A549 (cell line): Measurements from ENCODE around the gene RRM1. TPM values are rescaled to one million over a fixed set of nuclear protein-coding genes. Genes with fewer than 3 reads are reported as not detected.

Experiments
- ATAC-seq, 2 experiments: fragments of 200-7000 bp in 1 of 2; fragments of >200 bp in 1 of 2; cut with Nextera tagmentation in 1 of 2; cut with Tn5 transposase in 1 of 2; 3 replicates each; pipeline versions ENCODE4 v1.8.0 to v1.9.1; 2018 to 2020; ENCODE audit warnings: mild to moderate bottlenecking in 1 of 2, moderate library complexity in 1 of 2
- CTCF ChIA-PET: fragments of 300-600 bp; sonication (Branson Sonifier 250); formaldehyde crosslinking; extraction: SDS; loops from one replicate; lab custom pipeline; 2021; ENCODE audit warnings: antibody characterized with exemption, inconsistent platforms; lab: Yijun Ruan, JAX
- POLR2A ChIA-PET: fragments of 350-600 bp; formaldehyde crosslinking; extraction: SDS; loops from one replicate; lab custom pipeline; 2021; ENCODE audit warnings: antibody characterized with exemption, inconsistent platforms; lab: Yijun Ruan, JAX
- DNase-seq, 2 experiments: peaks; one replicate each; pipeline versions ENCODE4 v3.0.0 to v3.0.0-alpha.2; 2011 to 2016; ENCODE audit warnings: low read depth in 1 of 2, low spot score in 1 of 2
- FAIRE-seq: peaks from 2 replicates; lab custom pipeline; 2011; peaks lifted over from hg19 to GRCh38; lab: Jason Lieb, UNC
- H3K27ac ChIP-seq, 2 experiments: fragments of >200 bp; sonication (Bioruptor Twin); formaldehyde crosslinking; 3 replicates each; pipeline ENCODE4 v1.5.1; 2016 to 2017
- H3K4me1 ChIP-seq: fragments of >200 bp; sonication (Bioruptor Twin); formaldehyde crosslinking; 3 replicates; pipeline ENCODE4 v1.6.1; 2016
- H3K4me2 ChIP-seq: fragments of >200 bp; sonication (Bioruptor Twin); formaldehyde crosslinking; 3 replicates; pipeline ENCODE4 v1.6.1; 2016
- H3K4me3 ChIP-seq: fragments of >200 bp; sonication (Bioruptor Twin); formaldehyde crosslinking; 3 replicates; pipeline ENCODE4 v1.5.1; 2016
- H3K9me3 ChIP-seq: fragments of >200 bp; sonication (Bioruptor Twin); formaldehyde crosslinking; 3 replicates; pipeline ENCODE4 v1.6.1; 2016
- CBX2 ChIP-seq: fragments of 200-600 bp; sonication (generic); IDR thresholded peaks from 2 replicates; pipeline ENCODE4 v1.6.1; 2016; ENCODE audit warnings: low read depth, mild to moderate bottlenecking, borderline replicate concordance
- EHMT2 ChIP-seq: fragments of 200-600 bp; sonication (generic); IDR thresholded peaks from 2 replicates; pipeline ENCODE4 v1.6.1; 2016; ENCODE audit warnings: antibody characterized with exemption, low read depth, mild to moderate bottlenecking, moderate library complexity
- FOSB ChIP-seq: fragments of 250-450 bp; sonication (Bioruptor Pico); IDR thresholded peaks from 2 replicates; pipeline ENCODE4 v1.5.0; 2020; ENCODE audit warnings: mild to moderate bottlenecking, moderate library complexity
- HOXA7 ChIP-seq: fragments of 250-450 bp; sonication (Bioruptor Pico); IDR thresholded peaks from 2 replicates; pipeline ENCODE4 v1.5.0; 2020; ENCODE audit warnings: mild to moderate bottlenecking, moderate library complexity
- HOXB5 ChIP-seq: fragments of 250-450 bp; sonication (Bioruptor Pico); IDR thresholded peaks from 2 replicates; pipeline ENCODE4 v1.5.0; 2020; ENCODE audit warnings: mild to moderate bottlenecking, moderate library complexity
- MAFK ChIP-seq: fragments of 450-650 bp; IDR thresholded peaks from 2 replicates; pipeline ENCODE4 v1.6.1; 2014; ENCODE audit not compliant: partially characterized antibody
- NPAS2 ChIP-seq: fragments of 250-450 bp; sonication (Bioruptor Pico); IDR thresholded peaks from 2 replicates; pipeline ENCODE4 v1.8.0; 2022; ENCODE audit warnings: mild to moderate bottlenecking, moderate library complexity, borderline replicate concordance
- NR3C1 ChIP-seq: fragments of >200 bp; sonication (Bioruptor Twin); formaldehyde crosslinking; IDR thresholded peaks from 3 replicates; pipeline ENCODE4 v1.6.1; 2017
- POLR2A ChIP-seq: IDR thresholded peaks from 2 replicates; pipeline ENCODE4 v1.6.1; 2012; ENCODE audit warnings: mild to moderate bottlenecking, low read length
- RARB ChIP-seq: fragments of 250-450 bp; sonication (Bioruptor Pico); IDR thresholded peaks from 2 replicates; pipeline ENCODE4 v1.8.0; 2021; ENCODE audit warnings: mild to moderate bottlenecking, moderate library complexity
- RCOR1 ChIP-seq: fragments of 150-350 bp; IDR thresholded peaks from 2 replicates; pipeline ENCODE4 v1.6.1; 2014; ENCODE audit warnings: antibody characterized with exemption, low read length, low read depth
- SREBF2 ChIP-seq: fragments of 450-650 bp; IDR thresholded peaks from 2 replicates; pipeline ENCODE4 v1.6.1; 2014; ENCODE audit warnings: mild to moderate bottlenecking, moderate library complexity
- ZC3H11A ChIP-seq: fragments of 450-650 bp; IDR thresholded peaks from 2 replicates; pipeline ENCODE4 v1.6.1; 2014; ENCODE audit warnings: antibody characterized with exemption, mild to moderate bottlenecking
- WGBS: methylation state at CpG from one replicate; pipeline ENCODE4 v1.1.6; 2017; ENCODE audit errors: missing lambda C conversion rate; 5-methylcytosine and 5-hydroxymethylcytosine counted together
- polyA plus RNA-seq, 4 experiments: library from polyadenylated mRNA; depleted of rRNA in 3 of 4; stranded (reverse); fragments of >200 nt; fragmentation: RNase III in 1 of 4; extraction: RNeasy Plus Mini Kit Qiagen cat#74134 plus additional on column Dnase treatment in 1 of 4; gene quantifications; 2 replicates in 3 of 4; 3 replicates in 1 of 4; pipeline ENCODE4 v1.2.3, GENCODE V29; 2011 to 2017
- TF ChIP-seq, protein P1 (sequence below): fragments of >200 bp; sonication (Bioruptor Twin); formaldehyde crosslinking; IDR thresholded peaks from 3 replicates; pipeline ENCODE4 v1.6.1; 2016
- TF ChIP-seq, protein P2 (sequence below): fragments of 250-450 bp; sonication (Bioruptor Pico); IDR thresholded peaks from 2 replicates; pipeline ENCODE4 v1.5.0; 2021; ENCODE audit warnings: mild to moderate bottlenecking, moderate library complexity, borderline replicate concordance
- TF ChIP-seq, protein P3 (sequence below): fragments of >200 bp; sonication (Bioruptor Twin); formaldehyde crosslinking; IDR thresholded peaks from 2 replicates; pipeline ENCODE4 v1.6.1; 2016
- TF ChIP-seq, protein P4 (sequence below): IDR thresholded peaks from 2 replicates; pipeline ENCODE4 v1.6.1; 2012
- TF ChIP-seq, protein P5 (sequence below): fragments of 200-600 bp; sonication (generic); IDR thresholded peaks from 2 replicates; pipeline ENCODE4 v1.6.1; 2016; ENCODE audit warnings: antibody characterized with exemption, mild to moderate bottlenecking, moderate library complexity
- TF ChIP-seq, protein P6 (sequence below): fragments of 250-450 bp; sonication (Bioruptor Pico); IDR thresholded peaks from 2 replicates; pipeline ENCODE4 v1.5.0; 2020; ENCODE audit warnings: low read depth, mild to moderate bottlenecking, moderate library complexity

The RRM1 gene
- polyA plus RNA-seq, 2 of the 4 experiments (the other 2 are of a cell fraction), result 91.4 to 120 TPM

DNA sequence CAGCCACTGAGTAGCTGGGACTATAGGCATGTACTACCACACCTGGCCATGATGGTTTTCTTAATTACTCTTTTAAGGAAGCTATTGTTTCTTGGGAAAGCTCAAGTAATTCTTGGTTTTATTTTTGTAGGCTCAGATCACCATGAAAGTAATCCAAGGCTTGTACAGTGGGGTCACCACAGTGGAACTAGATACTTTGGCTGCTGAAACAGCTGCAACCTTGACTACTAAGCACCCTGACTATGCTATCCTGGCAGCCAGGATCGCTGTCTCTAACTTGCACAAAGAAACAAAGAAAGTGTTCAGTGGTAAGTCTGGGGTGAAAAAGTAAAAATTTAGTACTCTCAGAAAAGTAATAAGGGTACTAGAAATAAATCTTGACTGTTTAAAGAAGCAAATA is 11.3 kb downstream of the RRM1 start (continued):
- TF ChIP-seq, protein P1, sequence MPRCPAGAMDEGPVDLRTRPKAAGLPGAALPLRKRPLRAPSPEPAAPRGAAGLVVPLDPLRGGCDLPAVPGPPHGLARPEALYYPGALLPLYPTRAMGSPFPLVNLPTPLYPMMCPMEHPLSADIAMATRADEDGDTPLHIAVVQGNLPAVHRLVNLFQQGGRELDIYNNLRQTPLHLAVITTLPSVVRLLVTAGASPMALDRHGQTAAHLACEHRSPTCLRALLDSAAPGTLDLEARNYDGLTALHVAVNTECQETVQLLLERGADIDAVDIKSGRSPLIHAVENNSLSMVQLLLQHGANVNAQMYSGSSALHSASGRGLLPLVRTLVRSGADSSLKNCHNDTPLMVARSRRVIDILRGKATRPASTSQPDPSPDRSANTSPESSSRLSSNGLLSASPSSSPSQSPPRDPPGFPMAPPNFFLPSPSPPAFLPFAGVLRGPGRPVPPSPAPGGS, result no peak
- TF ChIP-seq, protein P2, sequence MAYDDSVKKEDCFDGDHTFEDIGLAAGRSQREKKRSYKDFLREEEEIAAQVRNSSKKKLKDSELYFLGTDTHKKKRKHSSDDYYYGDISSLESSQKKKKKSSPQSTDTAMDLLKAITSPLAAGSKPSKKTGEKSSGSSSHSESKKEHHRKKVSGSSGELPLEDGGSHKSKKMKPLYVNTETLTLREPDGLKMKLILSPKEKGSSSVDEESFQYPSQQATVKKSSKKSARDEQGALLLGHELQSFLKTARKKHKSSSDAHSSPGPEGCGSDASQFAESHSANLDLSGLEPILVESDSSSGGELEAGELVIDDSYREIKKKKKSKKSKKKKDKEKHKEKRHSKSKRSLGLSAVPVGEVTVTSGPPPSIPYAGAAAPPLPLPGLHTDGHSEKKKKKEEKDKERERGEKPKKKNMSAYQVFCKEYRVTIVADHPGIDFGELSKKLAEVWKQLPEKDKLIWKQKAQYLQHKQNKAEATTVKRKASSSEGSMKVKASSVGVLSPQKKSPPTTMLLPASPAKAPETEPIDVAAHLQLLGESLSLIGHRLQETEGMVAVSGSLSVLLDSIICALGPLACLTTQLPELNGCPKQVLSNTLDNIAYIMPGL, result no peak
- no peak for TF ChIP-seq CBX2
- TF ChIP-seq MAFK, result no peak
- no peak for TF ChIP-seq RCOR1
- TF ChIP-seq, protein P3, sequence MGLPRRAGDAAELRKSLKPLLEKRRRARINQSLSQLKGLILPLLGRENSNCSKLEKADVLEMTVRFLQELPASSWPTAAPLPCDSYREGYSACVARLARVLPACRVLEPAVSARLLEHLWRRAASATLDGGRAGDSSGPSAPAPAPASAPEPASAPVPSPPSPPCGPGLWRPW, result no peak
- TF ChIP-seq FOSB (CRISPR knock-in tag), result no peak

DNA sequence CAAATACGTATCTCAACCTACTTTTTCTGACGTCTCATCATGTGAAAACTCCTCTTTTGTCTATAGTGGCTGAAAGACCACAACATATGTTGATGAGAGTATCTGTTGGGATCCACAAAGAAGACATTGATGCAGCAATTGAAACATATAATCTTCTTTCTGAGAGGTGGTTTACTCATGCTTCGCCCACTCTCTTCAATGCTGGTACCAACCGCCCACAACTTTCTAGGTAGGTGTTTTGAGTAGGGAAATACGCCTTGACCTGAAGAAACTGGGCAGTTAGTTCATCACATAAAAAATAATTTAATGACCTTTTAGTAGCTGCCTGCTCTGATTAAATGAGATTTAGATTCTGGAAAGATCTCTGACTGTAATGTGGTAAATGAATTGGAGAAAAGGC is 17.2 kb downstream of the RRM1 start:
- CTCF ChIA-PET, result no interaction called here
- no peak overlapping the region for H3K4me2 ChIP-seq
- no peak for FAIRE-seq
- 80% methylated on average over 5 of the region's 5 CpGs for WGBS
- ATAC-seq, result no peak
- no peaks in the 10 kb centered on the region for H3K9me3 ChIP-seq
- POLR2A ChIA-PET, result no interaction called here
- no peak overlapping the region for H3K4me3 ChIP-seq
- H3K4me1 ChIP-seq, result no peaks in the 10 kb centered on the region
- DNase-seq, result no peak
- no peak overlapping the region for H3K27ac ChIP-seq
- TF ChIP-seq, protein P4, sequence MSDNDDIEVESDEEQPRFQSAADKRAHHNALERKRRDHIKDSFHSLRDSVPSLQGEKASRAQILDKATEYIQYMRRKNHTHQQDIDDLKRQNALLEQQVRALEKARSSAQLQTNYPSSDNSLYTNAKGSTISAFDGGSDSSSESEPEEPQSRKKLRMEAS, result no peak
- TF ChIP-seq EHMT2 (no peak), NPAS2 (CRISPR knock-in tag) (no peak), POLR2A (no peak), HOXB5 (CRISPR knock-in tag) (no peak), SREBF2 (no peak), RARB (CRISPR knock-in tag) (no peak), ZC3H11A (no peak), NR3C1 (no peak), HOXA7 (CRISPR knock-in tag) (no peak)
- TF ChIP-seq, protein P5, sequence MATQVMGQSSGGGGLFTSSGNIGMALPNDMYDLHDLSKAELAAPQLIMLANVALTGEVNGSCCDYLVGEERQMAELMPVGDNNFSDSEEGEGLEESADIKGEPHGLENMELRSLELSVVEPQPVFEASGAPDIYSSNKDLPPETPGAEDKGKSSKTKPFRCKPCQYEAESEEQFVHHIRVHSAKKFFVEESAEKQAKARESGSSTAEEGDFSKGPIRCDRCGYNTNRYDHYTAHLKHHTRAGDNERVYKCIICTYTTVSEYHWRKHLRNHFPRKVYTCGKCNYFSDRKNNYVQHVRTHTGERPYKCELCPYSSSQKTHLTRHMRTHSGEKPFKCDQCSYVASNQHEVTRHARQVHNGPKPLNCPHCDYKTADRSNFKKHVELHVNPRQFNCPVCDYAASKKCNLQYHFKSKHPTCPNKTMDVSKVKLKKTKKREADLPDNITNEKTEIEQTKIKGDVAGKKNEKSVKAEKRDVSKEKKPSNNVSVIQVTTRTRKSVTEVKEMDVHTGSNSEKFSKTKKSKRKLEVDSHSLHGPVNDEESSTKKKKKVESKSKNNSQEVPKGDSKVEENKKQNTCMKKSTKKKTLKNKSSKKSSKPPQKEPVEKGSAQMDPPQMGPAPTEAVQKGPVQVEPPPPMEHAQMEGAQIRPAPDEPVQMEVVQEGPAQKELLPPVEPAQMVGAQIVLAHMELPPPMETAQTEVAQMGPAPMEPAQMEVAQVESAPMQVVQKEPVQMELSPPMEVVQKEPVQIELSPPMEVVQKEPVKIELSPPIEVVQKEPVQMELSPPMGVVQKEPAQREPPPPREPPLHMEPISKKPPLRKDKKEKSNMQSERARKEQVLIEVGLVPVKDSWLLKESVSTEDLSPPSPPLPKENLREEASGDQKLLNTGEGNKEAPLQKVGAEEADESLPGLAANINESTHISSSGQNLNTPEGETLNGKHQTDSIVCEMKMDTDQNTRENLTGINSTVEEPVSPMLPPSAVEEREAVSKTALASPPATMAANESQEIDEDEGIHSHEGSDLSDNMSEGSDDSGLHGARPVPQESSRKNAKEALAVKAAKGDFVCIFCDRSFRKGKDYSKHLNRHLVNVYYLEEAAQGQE, result no peak
- TF ChIP-seq, protein P6, sequence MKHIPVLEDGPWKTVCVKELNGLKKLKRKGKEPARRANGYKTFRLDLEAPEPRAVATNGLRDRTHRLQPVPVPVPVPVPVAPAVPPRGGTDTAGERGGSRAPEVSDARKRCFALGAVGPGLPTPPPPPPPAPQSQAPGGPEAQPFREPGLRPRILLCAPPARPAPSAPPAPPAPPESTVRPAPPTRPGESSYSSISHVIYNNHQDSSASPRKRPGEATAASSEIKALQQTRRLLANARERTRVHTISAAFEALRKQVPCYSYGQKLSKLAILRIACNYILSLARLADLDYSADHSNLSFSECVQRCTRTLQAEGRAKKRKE (CRISPR knock-in tag), result no peak
